ENCODE measurements around the gene MAGI1. TPM values are rescaled to one million over a fixed set of nuclear protein-coding genes. Genes with fewer than 3 reads are reported as not detected.

The MAGI1 gene
- total and polyA plus RNA-seq, 2 donors (not counting 1 experiment from before 2014, with no cell fraction given), result 0.10 to 0.22 TPM

- Histone ChIP-seq H3K4me2 (replicated peaks; ENCODE audit: low read depth, low read length, poor library complexity, severe bottlenecking) (no peak overlapping the region), H3K36me3 (replicated peaks in 1 of 2; ENCODE audit: control extremely low read depth in 1 of 2, control insufficient read depth in 1 of 2, extremely low read depth in 1 of 2, insufficient read depth in 2 of 2, low read length in 1 of 2) (no peaks in the 10 kb centered on the region), H3K9ac (ENCODE audit: low read length) (no peak overlapping the region), H3K4me3 (ENCODE audit: control extremely low read depth in 1 of 5, extremely low read depth in 1 of 5, insufficient read depth in 1 of 5, low read depth in 2 of 5, low read length in 4 of 5) (no peak overlapping the region), H2AFZ (ENCODE audit: insufficient read depth, low read depth, low read length, poor library complexity, severe bottlenecking) (no peak overlapping the region), H3K27ac (ENCODE audit: low read length in 2 of 2) (no peak overlapping the region), H3K4me1 (ENCODE audit: control insufficient read depth in 2 of 2, insufficient read depth in 2 of 2, low read length in 2 of 2) (no peaks in the 10 kb centered on the region), H3K9me3 (ENCODE audit: control extremely low read depth in 1 of 3, control insufficient read depth in 2 of 3, insufficient read depth in 1 of 3, low read length in 2 of 3) (peaks cover 0 to 4% (median 0%) of the 10 kb centered on the region in 3 donors), H4K20me1 (ENCODE audit: control insufficient read depth, insufficient read depth, low read length, poor library complexity, severe bottlenecking) (no peaks in the 10 kb centered on the region), H3K79me2 (ENCODE audit: control insufficient read depth, insufficient read depth, low read length) (no peaks in the 10 kb centered on the region), H3K27me3 (replicated peaks in 1 of 4; ENCODE audit: control extremely low read depth in 1 of 4, control insufficient read depth in 3 of 4, insufficient read depth in 4 of 4, low read length in 3 of 4) (no peaks in the 10 kb centered on the region)
- TF ChIP-seq CTCF (IDR thresholded peaks at IDR 0.05) (no peak), EZH2 (IDR thresholded peaks at IDR 0.05; ENCODE audit: borderline replicate concordance, insufficient read depth, low read depth, low read length, poor library complexity, severe bottlenecking) (no peak)
- no peak for ATAC-seq (ENCODE audit: low read depth)
- no peak overlapping the region for H3K27ac Mint-ChIP-seq
- H3K4me1 Mint-ChIP-seq, result no peaks in the 10 kb centered on the region
- H3K9me3 Mint-ChIP-seq (ENCODE audit: insufficient read depth), result peaks cover 2% of the 10 kb centered on the region
- H3K27me3 Mint-ChIP-seq, result no peaks in the 10 kb centered on the region
- WGBS (ENCODE audit: insufficient coverage), result 90% methylated on average over 7 of the region's 10 CpGs
- POLR2A ChIA-PET, result no interaction called here
- intact Hi-C loops (cut with micrococcal nuclease), result no loop called here
- no peak for DNase-seq
- CTCF ChIA-PET, result no interaction called here
- H3K4me3 Mint-ChIP-seq, result no peak overlapping the region
Measured at GRCh38 chr3:65559643-65560042, 479.1 kb downstream of the MAGI1 start.

- POLR2A ChIA-PET, result no interaction called here
- H3K36me3 ChIP-seq (replicated peaks in 1 of 2; ENCODE audit: control extremely low read depth in 1 of 2, control insufficient read depth in 1 of 2, extremely low read depth in 1 of 2, insufficient read depth in 2 of 2, low read length in 1 of 2), result no peaks in the 10 kb centered on the region
- TF ChIP-seq EZH2 (IDR thresholded peaks at IDR 0.05; ENCODE audit: borderline replicate concordance, insufficient read depth, low read depth, low read length, poor library complexity, severe bottlenecking), result no peak
- no peak for TF ChIP-seq CTCF (IDR thresholded peaks at IDR 0.05)
- no peak overlapping the region for H2AFZ ChIP-seq (ENCODE audit: insufficient read depth, low read depth, low read length, poor library complexity, severe bottlenecking)
- Mint-ChIP-seq H3K4me3 (no peak overlapping the region), H3K27me3 (no peaks in the 10 kb centered on the region), H3K27ac (no peak overlapping the region), H3K4me1 (no peaks in the 10 kb centered on the region), H3K9me3 (ENCODE audit: insufficient read depth) (peaks cover 2% of the 10 kb centered on the region)
- intact Hi-C loops (cut with micrococcal nuclease), result no loop called here
- no peak overlapping the region for H3K4me2 ChIP-seq (replicated peaks; ENCODE audit: low read depth, low read length, poor library complexity, severe bottlenecking)
- CTCF ChIA-PET, result no interaction called here
- H3K9ac ChIP-seq (ENCODE audit: low read length), result no peak overlapping the region
- H4K20me1 ChIP-seq (ENCODE audit: control insufficient read depth, insufficient read depth, low read length, poor library complexity, severe bottlenecking), result no peaks in the 10 kb centered on the region
- 100% methylated on average over 1 of the region's 1 CpG for WGBS (ENCODE audit: insufficient coverage)
- ATAC-seq (ENCODE audit: low read depth) (no peak), DNase-seq (no peak)
- no peak overlapping the region for H3K4me3 ChIP-seq (ENCODE audit: control extremely low read depth in 1 of 5, extremely low read depth in 1 of 5, insufficient read depth in 1 of 5, low read depth in 2 of 5, low read length in 4 of 5)
- H3K79me2 ChIP-seq (ENCODE audit: control insufficient read depth, insufficient read depth, low read length), result no peaks in the 10 kb centered on the region
- H3K4me1 ChIP-seq (ENCODE audit: control insufficient read depth in 2 of 2, insufficient read depth in 2 of 2, low read length in 2 of 2), result no peaks in the 10 kb centered on the region
- H3K27me3 ChIP-seq (replicated peaks in 1 of 4; ENCODE audit: control extremely low read depth in 1 of 4, control insufficient read depth in 3 of 4, insufficient read depth in 4 of 4, low read length in 3 of 4), result no peaks in the 10 kb centered on the region
- H3K27ac ChIP-seq (ENCODE audit: low read length in 2 of 2), result no peak overlapping the region
- H3K9me3 ChIP-seq (ENCODE audit: control extremely low read depth in 1 of 3, control insufficient read depth in 2 of 3, insufficient read depth in 1 of 3, low read length in 2 of 3), result peaks cover 0 to 4% (median 0%) of the 10 kb centered on the region in 3 donors
Measured at GRCh38 chr3:65558826-65559225, 479.9 kb downstream of the MAGI1 start.
